Measurements from ENCODE around the gene GBF1.

GRCh38 chr10:102268375-102268888, 23.1 kb downstream of the GBF1 start:
- no peak for TF ChIP-seq CTCF (IDR thresholded peaks at IDR 0.05; ENCODE audit: low read depth, low read length)
- no peak for TF ChIP-seq EZH2phosphoT487 (IDR thresholded peaks at IDR 0.05; ENCODE audit: low read depth)
